Transverse colon (tissue), 4 donors: Measurements from ENCODE around the gene PAK1IP1. TPM values are rescaled to one million over a fixed set of nuclear protein-coding genes. Genes with fewer than 3 reads are reported as not detected.

ENCODE experiments used
- DNase-seq: peaks from one replicate; pipeline ENCODE4 v3.0.0-alpha.2; 2019
- H3K27ac ChIP-seq, 4 donors: fragments of 200-600 bp; sonication (generic); 2 replicates each; pipeline ENCODE4 v1.5.1; 2016 to 2018; ENCODE audit warnings: inconsistent platforms in 4 of 4
- H3K27me3 ChIP-seq: fragments of 200-600 bp; sonication (generic); 2 replicates; pipeline ENCODE4 v1.5.1; 2017; ENCODE audit warnings: inconsistent platforms
- H3K36me3 ChIP-seq, 4 donors: fragments of 200-600 bp; sonication (generic); 2 replicates each; pipeline ENCODE4 v1.5.1; 2017 to 2019; ENCODE audit warnings: inconsistent platforms in 4 of 4
- H3K4me1 ChIP-seq, 4 donors: fragments of 200-600 bp; sonication (generic); 2 replicates each; pipeline ENCODE4 v1.5.1; 2017 to 2020; ENCODE audit warnings: inconsistent platforms in 4 of 4
- H3K4me3 ChIP-seq, 4 donors: fragments of 200-600 bp; sonication (generic); 1 replicate in 1 of 4; 2 replicates in 3 of 4; pipeline versions ENCODE4 v1.5.1 to v1.6.1; 2017 to 2019; ENCODE audit warnings: inconsistent platforms in 4 of 4
- H3K9me3 ChIP-seq, 2 donors: fragments of 200-600 bp; sonication (generic); 2 replicates each; pipeline ENCODE4 v1.5.1; 2017 to 2019; ENCODE audit warnings: inconsistent platforms in 2 of 2
- CTCF ChIP-seq, 5 experiments: fragments of 200-600 bp in 3 of 5; fragments of 450-650 bp in 2 of 5; sonication (generic) in 3 of 5; IDR thresholded peaks; 1 replicate in 2 of 5; 2 replicates in 3 of 5; pipeline ENCODE4 v1.5.1; 2016 to 2017; ENCODE audit warnings: antibody characterized with exemption in 5 of 5, inconsistent platforms in 3 of 5, mild to moderate bottlenecking in 2 of 5, moderate library complexity in 1 of 5
- EP300 ChIP-seq: sonication (generic); formaldehyde crosslinking; IDR thresholded peaks from one replicate; pipeline ENCODE4 v1.6.1; 2017; ENCODE audit warnings: antibody characterized with exemption, low read depth
- POLR2A ChIP-seq: fragments of 450-650 bp; IDR thresholded peaks from one replicate; pipeline ENCODE4 v1.6.1; 2016; ENCODE audit warnings: antibody characterized with exemption, mild to moderate bottlenecking, moderate library complexity
- POLR2AphosphoS5 ChIP-seq, 3 donors: sonication (generic); formaldehyde crosslinking; IDR thresholded peaks; one replicate each; pipeline ENCODE4 v1.6.1; 2016; ENCODE audit warnings: antibody characterized with exemption in 3 of 3
- WGBS, 2 donors: methylation state at CpG; one replicate each; pipeline ENCODE4 v1.1.5; 2018; ENCODE audit warnings: low coverage in 1 of 2; 5-methylcytosine and 5-hydroxymethylcytosine counted together
- in situ Hi-C, 4 donors: fragments of 200-750 bp; cut with MboI; loops; one replicate each; pipeline versions ENCODE4 v1.15.0 to v1.15.1; 2017; ENCODE audit warnings: low sequenced_read_pairs in 3 of 4, low pct_ligation_motif_present in 1 of 4, low pct_unique_long_range_greater_than_20kb in 1 of 4
- intact Hi-C: fragments of 100-400 bp; cut with DNase I; formaldehyde crosslinking; loops from one replicate; pipeline ENCODE4 v1.15.1; 2023; ENCODE audit warnings: low total_unique reads
- total RNA-seq, 4 donors: library from RNA; depleted of rRNA; stranded (reverse); fragments of >200 nt; gene quantifications; one replicate each; pipeline ENCODE4 v1.1.0, GENCODE V29; 2016

The PAK1IP1 gene
- total RNA-seq, 4 donors from 2014 or later, result 5.6 to 6.4 (median 6.0) TPM

- no peaks in the 10 kb centered on the region for H3K36me3 ChIP-seq
- H3K4me1 ChIP-seq, result peaks cover 3 to 12% (median 8%) of the 10 kb centered on the region in 4 donors
- in situ Hi-C loops (loop anchor here in 1 of 4 donors (10.0 kb wide), 1 partner anchor 49 kb away; the partner anchor contains the start of genes C6orf52 and PAK1IP1), intact Hi-C loops (loop anchor here (10.0 kb wide), 1 partner anchor 49 kb away; the partner anchor contains the start of genes C6orf52 and PAK1IP1)
- DNase-seq, result no peak
- H3K9me3 ChIP-seq, result no peaks in the 10 kb centered on the region
- no peaks in the 10 kb centered on the region for H3K27me3 ChIP-seq
- no peak overlapping the region for H3K4me3 ChIP-seq
- WGBS, 2 donors, result 78 to 100% methylated on average over 1 to 6 of the region's 6 CpGs
- no peak overlapping the region for H3K27ac ChIP-seq
- TF ChIP-seq EP300 (no peak), POLR2AphosphoS5 (IDR thresholded peaks at IDR 0.05) (no peak), CTCF (IDR thresholded peaks at IDR 0.05) (no peak), POLR2A (no peak)
Observed at GRCh38 chr6:10743515-10743914, 48.7 kb downstream of the PAK1IP1 start.

GRCh38 chr6:10745116-10745515 is 50.3 kb downstream of the PAK1IP1 start:
- no peaks in the 10 kb centered on the region for H3K9me3 ChIP-seq
- H3K4me3 ChIP-seq, result no peak overlapping the region
- WGBS, 2 donors, result 70 to 87% methylated on average over 2 to 5 of the region's 5 CpGs
- in situ Hi-C loops (loop anchor here in 1 of 4 donors (10.0 kb wide), 1 partner anchor 50 kb away; the partner anchor contains the start of genes C6orf52 and PAK1IP1), intact Hi-C loops (loop anchor here (10.0 kb wide), 1 partner anchor 50 kb away; the partner anchor contains the start of genes C6orf52 and PAK1IP1)
- H3K36me3 ChIP-seq, result peaks cover 0 to 4% (median 0%) of the 10 kb centered on the region in 4 donors
- peaks cover 15 to 27% (median 22%) of the 10 kb centered on the region in 4 donors for H3K4me1 ChIP-seq
- no peaks in the 10 kb centered on the region for H3K27me3 ChIP-seq
- no peak for TF ChIP-seq POLR2AphosphoS5 (IDR thresholded peaks at IDR 0.05)
- TF ChIP-seq CTCF (IDR thresholded peaks at IDR 0.05), result no peak
- TF ChIP-seq POLR2A, result no peak
- no peak for TF ChIP-seq EP300
- H3K27ac ChIP-seq, result no peak overlapping the region
- DNase-seq, result no peak

GRCh38 chr6:10746915-10747250 is 52.1 kb downstream of the PAK1IP1 start:
- intact Hi-C loops (loop anchor here (2.0 to 10.0 kb wide), 2 partner anchors 24 to 52 kb away; partner anchors contain the start of genes C6orf52, PAK1IP1 and TMEM14C), in situ Hi-C loops (loop anchor here in 1 of 4 donors (10.0 kb wide), 1 partner anchor 52 kb away; the partner anchor contains the start of genes C6orf52 and PAK1IP1)
- no peak for TF ChIP-seq POLR2A
- TF ChIP-seq CTCF (IDR thresholded peaks at IDR 0.05), result no peak
- TF ChIP-seq EP300, result no peak
- no peak for TF ChIP-seq POLR2AphosphoS5 (IDR thresholded peaks at IDR 0.05)
- Histone ChIP-seq H3K27me3 (no peaks in the 10 kb centered on the region), H3K9me3 (no peaks in the 10 kb centered on the region), H3K36me3 (peaks cover 0 to 8% (median 2%) of the 10 kb centered on the region in 4 donors), H3K4me1 (peaks cover 15 to 27% (median 22%) of the 10 kb centered on the region in 4 donors), H3K27ac (peak overlapping the region; percentile 82 to 93 (median 90)), H3K4me3 (peak overlapping the region; percentile 8 to 83 (median 73))
- WGBS, 2 donors, result 50 to 83% methylated on average over 6 to 9 of the region's 9 CpGs
- DNase-seq, result no peak

- Histone ChIP-seq H3K36me3 (peaks cover 0 to 8% (median 2%) of the 10 kb centered on the region in 4 donors), H3K4me1 (peaks cover 15 to 27% (median 22%) of the 10 kb centered on the region in 4 donors), H3K27me3 (no peaks in the 10 kb centered on the region), H3K9me3 (no peaks in the 10 kb centered on the region), H3K27ac (peak within 1 kb of the TSS; percentile 82 to 93 (median 90)), H3K4me3 (peak within 1 kb of the TSS; percentile 64 to 89 (median 82))
- WGBS, 2 donors, result 1% methylated on average over 43 of the region's 52 CpGs; no CpG with 5 or more reads in 1 of the 2 donors
- peak; percentile 100 for DNase-seq
- TF ChIP-seq EP300 (peak; percentile 1), POLR2A (peak; percentile 92), POLR2AphosphoS5 (IDR thresholded peaks at IDR 0.05) (peak; percentile 98), CTCF (IDR thresholded peaks at IDR 0.05) (peak in 1 of 5 experiments; percentile 10)
- in situ Hi-C loops (loop anchor here in 1 of 4 donors (10.0 kb wide), 1 partner anchor 53 kb away; the partner anchor contains the start of genes C6orf52 and PAK1IP1), intact Hi-C loops (loop anchor here (2.0 to 10.0 kb wide), 2 partner anchors 25 to 53 kb away; partner anchors contain the start of genes C6orf52, PAK1IP1 and TMEM14C)
Observed at GRCh38 chr6:10747251-10747972, 52.6 kb downstream of the PAK1IP1 start, which contains the start of gene TMEM14B. Gene TMEM14B, plus strand, starts transcription at chr6:10747805. Its CDS starts 1,441 bp downstream, at chr6:10749246.
